Astrocyte (in vitro differentiated cells and primary cell): Measurements from ENCODE around the gene TCF3. TPM values are rescaled to one million over a fixed set of nuclear protein-coding genes. Genes with fewer than 3 reads are reported as not detected.

Source experiments
- DNase-seq: peaks from one replicate; pipeline ENCODE4 v3.0.0-alpha.2; 2010; ENCODE audit warnings: low read depth
- FAIRE-seq: peaks from 2 replicates; lab custom pipeline; 2011; peaks lifted over from hg19 to GRCh38; lab: Jason Lieb, UNC
- H2AFZ ChIP-seq: 2 replicates; pipeline ENCODE4 v1.6.0; 2012; ENCODE audit warnings: low read depth, low read length, inconsistent platforms
- H3K27ac ChIP-seq: 2 replicates; pipeline ENCODE4 v1.5.1; 2011; ENCODE audit warnings: low read depth, low read length, inconsistent platforms
- H3K27me3 ChIP-seq: 2 replicates; pipeline ENCODE4 v1.6.0; 2011; ENCODE audit warnings: low read length, inconsistent platforms; ENCODE audit not compliant: insufficient read depth
- H3K36me3 ChIP-seq: 2 replicates; pipeline ENCODE4 v1.5.1; 2011; ENCODE audit warnings: low read length, inconsistent platforms; ENCODE audit not compliant: insufficient read depth
- H3K4me1 ChIP-seq: 2 replicates; pipeline ENCODE4 v1.5.1; 2011; ENCODE audit warnings: low read length, inconsistent platforms; ENCODE audit not compliant: insufficient read depth
- H3K4me2 ChIP-seq: 2 replicates; pipeline ENCODE4 v1.6.0; 2012; ENCODE audit warnings: low read length, inconsistent platforms
- H3K4me3 ChIP-seq: 2 replicates; pipeline ENCODE4 v1.5.1; 2011; ENCODE audit warnings: low read depth, mild to moderate bottlenecking, low read length, inconsistent platforms; ENCODE audit not compliant: insufficient read depth
- H3K79me2 ChIP-seq: 2 replicates; pipeline ENCODE4 v1.6.0; 2012; ENCODE audit warnings: mild to moderate bottlenecking, low read length, inconsistent platforms; ENCODE audit not compliant: insufficient read depth
- H3K9ac ChIP-seq: 2 replicates; pipeline ENCODE4 v1.6.0; 2012; ENCODE audit warnings: mild to moderate bottlenecking, low read length, inconsistent platforms
- H3K9me3 ChIP-seq: 2 replicates; pipeline ENCODE4 v1.5.1; 2012; ENCODE audit warnings: low read depth, mild to moderate bottlenecking, low read length, inconsistent platforms; ENCODE audit not compliant: insufficient read depth
- H4K20me1 ChIP-seq: 2 replicates; pipeline ENCODE4 v1.6.0; 2012; ENCODE audit warnings: low read length, inconsistent platforms; ENCODE audit not compliant: insufficient read depth
- H3K27ac Mint-ChIP-seq: one replicate; pipeline ENCODE4 v1.8.0; 2021; ENCODE audit warnings: mild to moderate bottlenecking, mixed read lengths; ENCODE audit not compliant: unreplicated experiment
- H3K27me3 Mint-ChIP-seq: one replicate; pipeline ENCODE4 v1.8.0; 2021; ENCODE audit warnings: low read depth, mixed read lengths; ENCODE audit not compliant: unreplicated experiment
- H3K36me3 Mint-ChIP-seq: one replicate; pipeline ENCODE4 v1.8.0; 2021; ENCODE audit warnings: low read depth, mixed read lengths; ENCODE audit not compliant: unreplicated experiment
- H3K4me1 Mint-ChIP-seq: one replicate; pipeline ENCODE4 v1.8.0; 2021; ENCODE audit warnings: low read depth, mixed read lengths; ENCODE audit not compliant: unreplicated experiment
- H3K4me3 Mint-ChIP-seq: one replicate; pipeline ENCODE4 v1.8.0; 2021; ENCODE audit warnings: mild to moderate bottlenecking, moderate library complexity, mixed read lengths; ENCODE audit not compliant: unreplicated experiment
- H3K9me3 Mint-ChIP-seq: one replicate; pipeline ENCODE4 v1.8.0; 2021; ENCODE audit warnings: mild to moderate bottlenecking, mixed read lengths; ENCODE audit not compliant: unreplicated experiment
- CTCF ChIP-seq: IDR thresholded peaks from 2 replicates; pipeline ENCODE4 v1.5.1; 2011; ENCODE audit warnings: low read depth, mild to moderate bottlenecking, inconsistent platforms, low read length, moderate library complexity; ENCODE audit not compliant: insufficient read depth
- EZH2 ChIP-seq: IDR thresholded peaks from 2 replicates; pipeline ENCODE4 v1.6.1; 2012; ENCODE audit warnings: mild to moderate bottlenecking, low read length, inconsistent platforms; ENCODE audit not compliant: insufficient read depth
- total RNA-seq: library from RNA; stranded (reverse); gene quantifications from 2 replicates; pipeline ENCODE4 v1.2.1, GENCODE V29; 2021

TCF3 gene
- total RNA-seq, 1 donor from 2014 or later, result 173 TPM

- no peak overlapping the region for H3K27ac Mint-ChIP-seq
- no peak overlapping the region for H3K4me3 Mint-ChIP-seq
- H3K9me3 Mint-ChIP-seq, result no peaks in the 10 kb centered on the region
- Histone ChIP-seq H3K27ac (no peak overlapping the region), H3K4me1 (no peaks in the 10 kb centered on the region), H3K4me3 (no peak overlapping the region), H3K27me3 (no peaks in the 10 kb centered on the region), H3K79me2 (peaks cover 25% of the 10 kb centered on the region), H3K9me3 (no peaks in the 10 kb centered on the region), H3K4me2 (no peak overlapping the region), H3K9ac (no peak overlapping the region), H4K20me1 (peaks cover 16% of the 10 kb centered on the region), H2AFZ (no peak overlapping the region), H3K36me3 (peaks cover 8% of the 10 kb centered on the region)
- TF ChIP-seq EZH2 (no peak), CTCF (no peak)
- DNase-seq, result no peak
- peaks cover 13% of the 10 kb centered on the region for H3K36me3 Mint-ChIP-seq
- no peaks in the 10 kb centered on the region for H3K4me1 Mint-ChIP-seq
- H3K27me3 Mint-ChIP-seq, result no peaks in the 10 kb centered on the region
- FAIRE-seq, result no peak
These were observed 70.2 kb downstream of the TCF3 start for GRCh38 chr19:1582201-1582600.

- Histone ChIP-seq H3K9ac (no peak overlapping the region), H3K36me3 (peaks cover 8% of the 10 kb centered on the region), H3K27ac (no peak overlapping the region), H3K27me3 (no peaks in the 10 kb centered on the region), H3K4me1 (no peaks in the 10 kb centered on the region), H3K4me3 (no peak overlapping the region), H2AFZ (no peak overlapping the region), H3K9me3 (no peaks in the 10 kb centered on the region), H4K20me1 (peaks cover 17% of the 10 kb centered on the region), H3K4me2 (no peak overlapping the region), H3K79me2 (peaks cover 15% of the 10 kb centered on the region)
- no peak for FAIRE-seq
- Mint-ChIP-seq H3K4me3 (no peak overlapping the region), H3K27me3 (no peaks in the 10 kb centered on the region), H3K4me1 (no peaks in the 10 kb centered on the region), H3K27ac (no peak overlapping the region), H3K36me3 (peaks cover 10% of the 10 kb centered on the region), H3K9me3 (no peaks in the 10 kb centered on the region)
- no peak for DNase-seq
- TF ChIP-seq CTCF (no peak), EZH2 (no peak)
These were observed 71.5 kb downstream of the TCF3 start for GRCh38 chr19:1580957-1581356.

GRCh38 chr19:1580382-1580781 lies 72.0 kb downstream of the TCF3 start:
- DNase-seq, result no peak
- H3K9ac ChIP-seq, result no peak overlapping the region
- peaks cover 8% of the 10 kb centered on the region for H3K36me3 ChIP-seq
- H3K4me2 ChIP-seq, result no peak overlapping the region
- TF ChIP-seq EZH2 (no peak), CTCF (no peak)
- no peaks in the 10 kb centered on the region for H3K9me3 Mint-ChIP-seq
- H2AFZ ChIP-seq, result no peak overlapping the region
- peaks cover 10% of the 10 kb centered on the region for H3K36me3 Mint-ChIP-seq
- H3K4me1 Mint-ChIP-seq, result no peaks in the 10 kb centered on the region
- H3K4me3 Mint-ChIP-seq, result no peak overlapping the region
- H3K79me2 ChIP-seq, result peaks cover 9% of the 10 kb centered on the region
- H3K9me3 ChIP-seq, result no peaks in the 10 kb centered on the region
- H3K4me3 ChIP-seq, result no peak overlapping the region
- no peak overlapping the region for H3K27ac ChIP-seq
- no peak overlapping the region for H3K27ac Mint-ChIP-seq
- no peak for FAIRE-seq
- H3K4me1 ChIP-seq, result no peaks in the 10 kb centered on the region
- H4K20me1 ChIP-seq, result peaks cover 13% of the 10 kb centered on the region
- H3K27me3 ChIP-seq, result no peaks in the 10 kb centered on the region
- no peaks in the 10 kb centered on the region for H3K27me3 Mint-ChIP-seq
